WI38 (cell line): Measurements from ENCODE around the gene WNT7A.

Experiments
- H3K4me3 ChIP-seq: 2 replicates; pipeline ENCODE4 v1.5.1; 2011; ENCODE audit warnings: low read depth, mild to moderate bottlenecking, control low read depth, low read length
- CTCF ChIP-seq: IDR thresholded peaks from 2 replicates; pipeline ENCODE4 v1.5.1; 2012; ENCODE audit warnings: low read depth, mild to moderate bottlenecking, control low read depth, low read length

The WNT7A gene

GRCh38 chr3:13840456-13840855 lies 39.4 kb downstream of the WNT7A start:
- no peak for TF ChIP-seq CTCF
- H3K4me3 ChIP-seq: no peak overlapping the region

GRCh38 chr3:13839726-13840340 lies 40.0 kb downstream of the WNT7A start:
- H3K4me3 ChIP-seq: no peak overlapping the region
- no peak for TF ChIP-seq CTCF

- H3K4me3 ChIP-seq: no peak overlapping the region
- no peak for TF ChIP-seq CTCF
Observed at GRCh38 chr3:13839253-13839652, 40.6 kb downstream of the WNT7A start.

GRCh38 chr3:13838421-13838820 lies 41.5 kb downstream of the WNT7A start:
- no peak for TF ChIP-seq CTCF
- no peak overlapping the region for H3K4me3 ChIP-seq

GRCh38 chr3:13837751-13838150 lies 42.1 kb downstream of the WNT7A start:
- TF ChIP-seq CTCF: no peak
- no peak overlapping the region for H3K4me3 ChIP-seq

GRCh38 chr3:13836658-13837587 lies 42.9 kb downstream of the WNT7A start:
- H3K4me3 ChIP-seq: no peak overlapping the region
- TF ChIP-seq CTCF: no peak

GRCh38 chr3:13835246-13835645 lies 44.6 kb downstream of the WNT7A start:
- no peak overlapping the region for H3K4me3 ChIP-seq
- TF ChIP-seq CTCF: no peak
